Measurements from ENCODE around the gene QPRT. TPM values are rescaled to one million over a fixed set of nuclear protein-coding genes. Genes with fewer than 3 reads are reported as not detected.

Gene QPRT
- total RNA-seq, 1 experiment from 2014 or later: 0.52 TPM

- TF ChIP-seq, protein P1, sequence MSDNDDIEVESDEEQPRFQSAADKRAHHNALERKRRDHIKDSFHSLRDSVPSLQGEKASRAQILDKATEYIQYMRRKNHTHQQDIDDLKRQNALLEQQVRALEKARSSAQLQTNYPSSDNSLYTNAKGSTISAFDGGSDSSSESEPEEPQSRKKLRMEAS (IDR thresholded peaks at IDR 0.05): no peak
- TF ChIP-seq FOSL1 (IDR thresholded peaks at IDR 0.05; ENCODE audit: low read depth): no peak
- no peak for TF ChIP-seq EZH2phosphoT487 (IDR thresholded peaks at IDR 0.05; ENCODE audit: borderline replicate concordance)
- TF ChIP-seq CBX3 (IDR thresholded peaks at IDR 0.05; ENCODE audit: low read depth): no peak
- TF ChIP-seq SP1 (IDR thresholded peaks at IDR 0.05; ENCODE audit: low read depth): no peak
- TF ChIP-seq, protein P2, sequence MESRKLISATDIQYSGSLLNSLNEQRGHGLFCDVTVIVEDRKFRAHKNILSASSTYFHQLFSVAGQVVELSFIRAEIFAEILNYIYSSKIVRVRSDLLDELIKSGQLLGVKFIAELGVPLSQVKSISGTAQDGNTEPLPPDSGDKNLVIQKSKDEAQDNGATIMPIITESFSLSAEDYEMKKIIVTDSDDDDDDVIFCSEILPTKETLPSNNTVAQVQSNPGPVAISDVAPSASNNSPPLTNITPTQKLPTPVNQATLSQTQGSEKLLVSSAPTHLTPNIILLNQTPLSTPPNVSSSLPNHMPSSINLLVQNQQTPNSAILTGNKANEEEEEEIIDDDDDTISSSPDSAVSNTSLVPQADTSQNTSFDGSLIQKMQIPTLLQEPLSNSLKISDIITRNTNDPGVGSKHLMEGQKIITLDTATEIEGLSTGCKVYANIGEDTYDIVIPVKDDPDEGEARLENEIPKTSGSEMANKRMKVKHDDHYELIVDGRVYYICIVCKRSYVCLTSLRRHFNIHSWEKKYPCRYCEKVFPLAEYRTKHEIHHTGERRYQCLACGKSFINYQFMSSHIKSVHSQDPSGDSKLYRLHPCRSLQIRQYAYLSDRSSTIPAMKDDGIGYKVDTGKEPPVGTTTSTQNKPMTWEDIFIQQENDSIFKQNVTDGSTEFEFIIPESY (IDR thresholded peaks at IDR 0.05; ENCODE audit: extremely low read depth, insufficient replicate concordance, low read length): no peak
- TF ChIP-seq CEBPB (IDR thresholded peaks at IDR 0.05; ENCODE audit: low read depth): no peak
- Histone ChIP-seq H2AFZ (ENCODE audit: low read depth, low read length, poor library complexity, severe bottlenecking) (no peak overlapping the region), H3K27me3 (ENCODE audit: insufficient read depth, low read length) (no peaks in the 10 kb centered on the region), H3K4me2 (ENCODE audit: low read length) (no peak overlapping the region), H3K36me3 (ENCODE audit: control insufficient read depth in 1 of 2, insufficient read depth in 2 of 2, low read length in 2 of 2) (no peaks in the 10 kb centered on the region), H3K79me2 (ENCODE audit: insufficient read depth, low read length) (no peaks in the 10 kb centered on the region), H3K4me1 (ENCODE audit: control insufficient read depth in 1 of 2, insufficient read depth in 2 of 2, low read length in 2 of 2) (no peaks in the 10 kb centered on the region), H3K9ac (ENCODE audit: low read length) (no peak overlapping the region), H4K20me1 (ENCODE audit: insufficient read depth) (no peaks in the 10 kb centered on the region), H3K9me2 (ENCODE audit: insufficient read depth) (no peaks in the 10 kb centered on the region), H3K4me3 (replicated peaks in 1 of 2; ENCODE audit: low read depth in 1 of 2, low read length in 2 of 2) (no peak overlapping the region), H3K27ac (ENCODE audit: low read depth, low read length) (no peak overlapping the region), H3K9me3 (ENCODE audit: control insufficient read depth in 1 of 2, insufficient read depth in 1 of 2, low read depth in 1 of 2, low read length in 2 of 2) (no peaks in the 10 kb centered on the region)
- ATAC-seq: no peak
- ChIA-PET CTCF (interaction anchor here (1.4 kb wide), 1 partner anchor 48 kb away, joined by 3 read pairs; no protein-coding TSS in a partner anchor), RAD21 (ENCODE audit: low non-redundant PET in 1 of 2, low total read pairs in 2 of 2, uncharacterized antibody in 2 of 2, unreplicated experiment in 2 of 2) (no interaction called here), POLR2A (no interaction called here)
- DNase-seq (ENCODE audit: low read depth, low spot score): no peak
- intact Hi-C loops (cut with micrococcal nuclease): no loop called here
- BruUV-seq (replicated peaks): no TSS peak
Measured at GRCh38 chr16:29650771-29651170, 28.2 kb upstream of the QPRT start.

DNA sequence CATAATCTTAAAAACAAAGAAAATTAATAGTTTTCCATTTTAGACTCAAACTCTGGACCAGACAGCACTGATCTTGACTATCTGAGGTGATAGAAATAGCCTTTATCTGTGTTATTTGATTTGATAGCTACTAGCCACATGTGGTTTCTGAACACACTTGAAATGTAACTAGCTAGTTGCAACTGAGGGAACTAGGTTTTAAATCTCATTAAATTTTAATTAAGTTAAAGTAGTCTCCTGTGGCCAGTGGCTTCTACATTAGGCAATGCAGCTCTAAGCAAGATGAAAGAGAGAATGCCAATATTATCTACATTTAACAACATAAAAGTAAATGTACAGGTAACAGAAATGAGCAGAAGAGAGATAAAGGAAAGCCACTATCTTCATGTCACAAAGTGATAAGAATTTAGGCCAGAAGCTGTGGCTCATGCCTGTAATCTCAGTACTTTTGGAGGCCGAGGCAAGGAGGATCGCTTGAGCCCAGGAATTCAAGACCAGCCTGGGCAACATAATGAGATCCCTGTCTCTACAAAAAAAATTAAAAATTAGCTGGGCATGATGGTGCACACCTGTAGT, 27.1 kb upstream of the QPRT start:
- H4K20me1 ChIP-seq (ENCODE audit: insufficient read depth): no peaks in the 10 kb centered on the region
- ChIA-PET CTCF (interaction anchor here (1.4 kb wide), 1 partner anchor 47 kb away, joined by 3 read pairs; no protein-coding TSS in a partner anchor), POLR2A (no interaction called here), RAD21 (ENCODE audit: low non-redundant PET in 1 of 2, low total read pairs in 2 of 2, uncharacterized antibody in 2 of 2, unreplicated experiment in 2 of 2) (no interaction called here)
- no TSS peak for BruUV-seq (replicated peaks)
- H3K4me1 ChIP-seq (ENCODE audit: control insufficient read depth in 1 of 2, insufficient read depth in 2 of 2, low read length in 2 of 2): no peaks in the 10 kb centered on the region
- no peak for ATAC-seq
- no peak overlapping the region for H3K9ac ChIP-seq (ENCODE audit: low read length)
- no peaks in the 10 kb centered on the region for H3K9me3 ChIP-seq (ENCODE audit: control insufficient read depth in 1 of 2, insufficient read depth in 1 of 2, low read depth in 1 of 2, low read length in 2 of 2)
- H3K79me2 ChIP-seq (ENCODE audit: insufficient read depth, low read length): no peaks in the 10 kb centered on the region
- H3K27ac ChIP-seq (ENCODE audit: low read depth, low read length): no peak overlapping the region
- no peak for DNase-seq (ENCODE audit: low read depth, low spot score)
- H3K27me3 ChIP-seq (ENCODE audit: insufficient read depth, low read length): no peaks in the 10 kb centered on the region
- H3K36me3 ChIP-seq (ENCODE audit: control insufficient read depth in 1 of 2, insufficient read depth in 2 of 2, low read length in 2 of 2): no peaks in the 10 kb centered on the region
- intact Hi-C loops (cut with micrococcal nuclease): no loop called here
- H3K4me3 ChIP-seq (replicated peaks in 1 of 2; ENCODE audit: low read depth in 1 of 2, low read length in 2 of 2): no peak overlapping the region
- TF ChIP-seq ELF1 (IDR thresholded peaks at IDR 0.05; ENCODE audit: borderline replicate concordance, low read depth): no peak
- TF ChIP-seq EZH2phosphoT487 (IDR thresholded peaks at IDR 0.05; ENCODE audit: borderline replicate concordance): no peak
- TF ChIP-seq YY1 (IDR thresholded peaks at IDR 0.05; ENCODE audit: extremely low read depth, insufficient replicate concordance, low read depth, low read length): no peak
- no peak for TF ChIP-seq SIN3A (IDR thresholded peaks at IDR 0.05; ENCODE audit: low read depth)
- TF ChIP-seq ZFX (IDR thresholded peaks at IDR 0.05): no peak
- TF ChIP-seq, protein P3, sequence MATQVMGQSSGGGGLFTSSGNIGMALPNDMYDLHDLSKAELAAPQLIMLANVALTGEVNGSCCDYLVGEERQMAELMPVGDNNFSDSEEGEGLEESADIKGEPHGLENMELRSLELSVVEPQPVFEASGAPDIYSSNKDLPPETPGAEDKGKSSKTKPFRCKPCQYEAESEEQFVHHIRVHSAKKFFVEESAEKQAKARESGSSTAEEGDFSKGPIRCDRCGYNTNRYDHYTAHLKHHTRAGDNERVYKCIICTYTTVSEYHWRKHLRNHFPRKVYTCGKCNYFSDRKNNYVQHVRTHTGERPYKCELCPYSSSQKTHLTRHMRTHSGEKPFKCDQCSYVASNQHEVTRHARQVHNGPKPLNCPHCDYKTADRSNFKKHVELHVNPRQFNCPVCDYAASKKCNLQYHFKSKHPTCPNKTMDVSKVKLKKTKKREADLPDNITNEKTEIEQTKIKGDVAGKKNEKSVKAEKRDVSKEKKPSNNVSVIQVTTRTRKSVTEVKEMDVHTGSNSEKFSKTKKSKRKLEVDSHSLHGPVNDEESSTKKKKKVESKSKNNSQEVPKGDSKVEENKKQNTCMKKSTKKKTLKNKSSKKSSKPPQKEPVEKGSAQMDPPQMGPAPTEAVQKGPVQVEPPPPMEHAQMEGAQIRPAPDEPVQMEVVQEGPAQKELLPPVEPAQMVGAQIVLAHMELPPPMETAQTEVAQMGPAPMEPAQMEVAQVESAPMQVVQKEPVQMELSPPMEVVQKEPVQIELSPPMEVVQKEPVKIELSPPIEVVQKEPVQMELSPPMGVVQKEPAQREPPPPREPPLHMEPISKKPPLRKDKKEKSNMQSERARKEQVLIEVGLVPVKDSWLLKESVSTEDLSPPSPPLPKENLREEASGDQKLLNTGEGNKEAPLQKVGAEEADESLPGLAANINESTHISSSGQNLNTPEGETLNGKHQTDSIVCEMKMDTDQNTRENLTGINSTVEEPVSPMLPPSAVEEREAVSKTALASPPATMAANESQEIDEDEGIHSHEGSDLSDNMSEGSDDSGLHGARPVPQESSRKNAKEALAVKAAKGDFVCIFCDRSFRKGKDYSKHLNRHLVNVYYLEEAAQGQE (IDR thresholded peaks at IDR 0.05; ENCODE audit: low read depth): no peak
- no peak for TF ChIP-seq FOSL1 (IDR thresholded peaks at IDR 0.05; ENCODE audit: low read depth)
- TF ChIP-seq TCF7L2 (IDR thresholded peaks at IDR 0.05; ENCODE audit: borderline replicate concordance, extremely low read depth, insufficient read depth, insufficient read length): no peak
- no peak for TF ChIP-seq SP1 (IDR thresholded peaks at IDR 0.05; ENCODE audit: low read depth)
- TF ChIP-seq POLR2A (IDR thresholded peaks at IDR 0.05; ENCODE audit: borderline replicate concordance, extremely low read depth, insufficient read depth, insufficient read length): no peak
- no peak overlapping the region for H2AFZ ChIP-seq (ENCODE audit: low read depth, low read length, poor library complexity, severe bottlenecking)
- H3K9me2 ChIP-seq (ENCODE audit: insufficient read depth): no peaks in the 10 kb centered on the region
- H3K4me2 ChIP-seq (ENCODE audit: low read length): no peak overlapping the region

All from HCT116 (cell line).